Measurements from ENCODE around the gene WDR45. TPM values are rescaled to one million over a fixed set of nuclear protein-coding genes. Genes with fewer than 3 reads are reported as not detected.

Gene WDR45
- total RNA-seq, 6 donors from 2014 or later, result 55.9 to 165 (median 74.2) TPM

DNA sequence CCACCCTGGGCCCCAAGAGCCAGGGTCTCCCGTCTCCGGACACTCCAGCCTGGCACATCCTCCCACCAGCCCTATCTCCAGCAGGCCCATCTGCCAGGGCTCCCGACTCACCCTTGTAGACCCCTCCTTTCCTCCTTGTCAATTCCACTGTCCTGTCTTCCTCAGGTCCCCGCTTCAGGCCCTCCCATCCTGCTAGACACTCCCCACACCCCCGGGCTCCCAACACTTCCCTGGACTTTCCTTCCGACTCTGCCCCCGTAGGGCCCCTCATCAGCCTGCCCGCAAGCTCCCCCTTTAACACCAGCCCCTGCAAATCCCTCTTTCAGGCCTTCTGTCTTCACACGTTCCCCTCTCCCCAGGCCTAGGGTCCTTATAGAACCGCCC is 7.0 kb downstream of the WDR45 start:
- Histone ChIP-seq H3K9me3 (no peaks in the 10 kb centered on the region), H3K27me3 (no peaks in the 10 kb centered on the region), H3K4me1 (peaks cover 0 to 14% (median 13%) of the 10 kb centered on the region in 4 donors), H3K27ac (peak overlapping the region in 3 of 4 donors; percentile 24 to 67 (median 54)), H3K36me3 (peaks cover 0 to 20% (median 9%) of the 10 kb centered on the region in 4 donors), H3K4me3 (peak overlapping the region in 3 of 4 donors; percentile 39 to 68 (median 45))
- TF ChIP-seq POLR2AphosphoS5 (IDR thresholded peaks at IDR 0.05) (no peak), EP300 (IDR thresholded peaks at IDR 0.05) (no peak), POLR2A (IDR thresholded peaks at IDR 0.05) (no peak)
- TF ChIP-seq, protein P1, sequence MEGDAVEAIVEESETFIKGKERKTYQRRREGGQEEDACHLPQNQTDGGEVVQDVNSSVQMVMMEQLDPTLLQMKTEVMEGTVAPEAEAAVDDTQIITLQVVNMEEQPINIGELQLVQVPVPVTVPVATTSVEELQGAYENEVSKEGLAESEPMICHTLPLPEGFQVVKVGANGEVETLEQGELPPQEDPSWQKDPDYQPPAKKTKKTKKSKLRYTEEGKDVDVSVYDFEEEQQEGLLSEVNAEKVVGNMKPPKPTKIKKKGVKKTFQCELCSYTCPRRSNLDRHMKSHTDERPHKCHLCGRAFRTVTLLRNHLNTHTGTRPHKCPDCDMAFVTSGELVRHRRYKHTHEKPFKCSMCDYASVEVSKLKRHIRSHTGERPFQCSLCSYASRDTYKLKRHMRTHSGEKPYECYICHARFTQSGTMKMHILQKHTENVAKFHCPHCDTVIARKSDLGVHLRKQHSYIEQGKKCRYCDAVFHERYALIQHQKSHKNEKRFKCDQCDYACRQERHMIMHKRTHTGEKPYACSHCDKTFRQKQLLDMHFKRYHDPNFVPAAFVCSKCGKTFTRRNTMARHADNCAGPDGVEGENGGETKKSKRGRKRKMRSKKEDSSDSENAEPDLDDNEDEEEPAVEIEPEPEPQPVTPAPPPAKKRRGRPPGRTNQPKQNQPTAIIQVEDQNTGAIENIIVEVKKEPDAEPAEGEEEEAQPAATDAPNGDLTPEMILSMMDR (IDR thresholded peaks at IDR 0.05), result no peak
- DNase-seq, result no peak
- 58 to 67% methylated on average over 8 to 10 of the region's 10 CpGs for WGBS, 2 donors
- no peak for ATAC-seq (ENCODE audit: low FRiP score in 2 of 2)

DNA sequence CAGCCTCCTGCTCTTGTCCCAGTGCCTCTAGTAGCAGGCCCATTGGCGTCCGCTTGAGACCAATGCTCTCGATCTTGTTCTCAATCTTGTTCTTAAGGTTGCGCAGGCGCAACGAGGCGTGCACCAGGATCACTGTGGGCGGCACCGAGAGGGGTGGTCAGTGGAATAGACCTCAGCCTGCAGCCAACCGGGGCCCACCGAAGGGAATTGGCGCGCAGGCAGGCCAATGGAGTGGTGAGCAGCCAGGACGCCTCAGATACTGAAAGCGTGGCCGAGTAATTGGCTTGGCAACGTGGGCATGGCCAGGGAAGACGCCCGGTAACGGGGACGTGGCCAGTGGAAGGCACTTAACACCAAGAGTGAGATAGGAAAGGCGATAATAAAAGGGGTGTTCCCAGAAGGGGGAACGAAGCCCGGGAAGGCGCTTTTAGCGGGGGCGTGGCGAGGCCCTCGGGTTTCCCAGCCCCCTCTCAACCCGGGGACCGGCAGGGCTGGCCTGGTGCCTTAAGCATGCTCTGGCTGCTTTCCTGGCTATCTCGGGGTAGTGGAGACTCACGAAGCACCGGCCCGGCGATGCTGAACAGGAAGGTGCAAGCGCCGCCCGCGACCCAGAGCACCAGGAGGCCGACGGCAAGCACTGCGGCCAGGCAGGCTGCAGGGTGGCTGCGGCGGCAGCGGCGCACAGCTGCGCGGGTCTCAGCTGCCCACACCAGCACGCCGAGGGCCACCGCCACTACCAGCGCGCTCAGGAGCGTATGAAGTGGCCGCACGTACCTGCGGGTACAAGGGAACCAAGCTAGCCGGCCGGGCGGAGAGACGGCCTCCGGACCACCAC is 7.6 kb downstream of the WDR45 start:
- H3K4me3 ChIP-seq, result peak overlapping the region in 3 of 4 donors; percentile 24 to 68 (median 39)
- H3K4me1 ChIP-seq, result peaks cover 0 to 14% (median 13%) of the 10 kb centered on the region in 4 donors
- TF ChIP-seq EP300 (IDR thresholded peaks at IDR 0.05) (no peak), POLR2A (IDR thresholded peaks at IDR 0.05) (no peak), POLR2AphosphoS5 (IDR thresholded peaks at IDR 0.05) (no peak)
- TF ChIP-seq, protein P1 (IDR thresholded peaks at IDR 0.05), result no peak
- peak overlapping the region; percentile 30 to 67 (median 46) for H3K27ac ChIP-seq
- peaks cover 0 to 17% (median 7%) of the 10 kb centered on the region in 4 donors for H3K36me3 ChIP-seq
- H3K27me3 ChIP-seq, result no peaks in the 10 kb centered on the region
- DNase-seq (peak; percentile 88 to 89), ATAC-seq (ENCODE audit: low FRiP score in 2 of 2) (peak; percentile 82 to 84)
- no peaks in the 10 kb centered on the region for H3K9me3 ChIP-seq
- 46 to 69% methylated on average over 7 to 63 of the region's 63 CpGs for WGBS, 2 donors

DNA sequence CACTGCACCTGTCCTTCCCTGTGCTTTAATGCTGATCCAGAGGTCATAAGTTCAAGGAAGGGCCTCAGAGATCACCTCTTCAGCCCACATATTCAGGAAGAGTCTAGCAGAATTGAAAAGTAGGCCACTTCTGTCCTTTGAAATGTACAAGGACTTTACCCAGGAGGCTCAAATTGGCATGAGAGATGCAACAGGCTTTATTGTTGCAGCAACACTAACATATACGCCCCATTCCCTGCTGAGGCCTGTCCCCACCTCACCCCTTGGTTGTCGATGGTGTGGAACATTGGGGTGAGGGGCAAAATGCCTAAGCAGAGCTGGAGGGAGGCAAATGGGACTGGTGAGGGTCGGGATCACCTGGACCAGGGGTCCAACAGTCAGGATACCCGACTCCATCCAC is 8.7 kb downstream of the WDR45 start:
- no peak for DNase-seq
- H3K36me3 ChIP-seq, result peaks cover 0 to 10% (median 1%) of the 10 kb centered on the region in 4 donors
- TF ChIP-seq EP300 (IDR thresholded peaks at IDR 0.05), result no peak
- TF ChIP-seq POLR2A (IDR thresholded peaks at IDR 0.05), result no peak
- TF ChIP-seq, protein P1 (IDR thresholded peaks at IDR 0.05), result no peak
- TF ChIP-seq POLR2AphosphoS5 (IDR thresholded peaks at IDR 0.05), result no peak
- WGBS, 2 donors, result 83 to 100% methylated on average over 1 to 4 of the region's 4 CpGs
- H3K4me1 ChIP-seq, result peaks cover 0 to 14% (median 13%) of the 10 kb centered on the region in 4 donors
- H3K27me3 ChIP-seq, result no peaks in the 10 kb centered on the region
- H3K9me3 ChIP-seq, result no peaks in the 10 kb centered on the region
- ATAC-seq (ENCODE audit: low FRiP score in 2 of 2), result no peak
- no peak overlapping the region for H3K4me3 ChIP-seq
- H3K27ac ChIP-seq, result no peak overlapping the region

DNA sequence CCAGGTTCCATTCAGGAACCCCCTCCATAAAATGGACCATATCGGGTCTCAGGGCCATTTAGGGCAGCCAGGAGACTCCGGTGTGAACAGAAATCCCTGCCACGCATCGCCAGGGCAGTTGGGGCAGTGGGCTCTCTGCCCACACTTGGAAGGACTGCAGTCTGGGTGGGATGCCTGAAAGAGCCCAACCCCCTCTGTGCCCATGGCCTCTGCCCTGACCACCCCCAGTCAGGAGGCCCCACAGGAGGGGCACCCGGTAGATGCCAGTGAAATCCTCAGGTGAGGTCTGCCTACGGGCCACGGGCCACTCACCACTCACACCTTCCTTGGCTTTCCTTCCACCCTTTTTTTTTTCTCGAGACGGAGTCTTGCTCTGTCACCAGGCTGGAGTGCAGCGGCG is 10.6 kb downstream of the WDR45 start:
- peaks cover 0 to 28% (median 3%) of the 10 kb centered on the region in 4 donors for H3K36me3 ChIP-seq
- 89 to 92% methylated on average over 4 to 11 of the region's 11 CpGs for WGBS, 2 donors

More for the DNA sequence above, 10.6 kb downstream of the WDR45 start:
- DNase-seq, result no peak
- TF ChIP-seq POLR2A (IDR thresholded peaks at IDR 0.05) (no peak), EP300 (IDR thresholded peaks at IDR 0.05) (no peak), POLR2AphosphoS5 (IDR thresholded peaks at IDR 0.05) (no peak)
- TF ChIP-seq, protein P1 (IDR thresholded peaks at IDR 0.05), result no peak
- Histone ChIP-seq H3K27me3 (no peaks in the 10 kb centered on the region), H3K4me1 (peaks cover 0 to 13% (median 10%) of the 10 kb centered on the region in 4 donors), H3K4me3 (no peak overlapping the region), H3K27ac (no peak overlapping the region), H3K9me3 (no peaks in the 10 kb centered on the region)
- no peak for ATAC-seq (ENCODE audit: low FRiP score in 2 of 2)
